NCI-H345 treated with DMSO at 0.1 percent for 48 hours (cell line): ENCODE results near the gene OR52M1.

Experiments
- DNase-seq: peaks from one replicate; lab custom pipeline; 2025; ENCODE audit not compliant: unreplicated experiment; lab: John Stamatoyannopoulos, UW

OR52M1 gene

DNA sequence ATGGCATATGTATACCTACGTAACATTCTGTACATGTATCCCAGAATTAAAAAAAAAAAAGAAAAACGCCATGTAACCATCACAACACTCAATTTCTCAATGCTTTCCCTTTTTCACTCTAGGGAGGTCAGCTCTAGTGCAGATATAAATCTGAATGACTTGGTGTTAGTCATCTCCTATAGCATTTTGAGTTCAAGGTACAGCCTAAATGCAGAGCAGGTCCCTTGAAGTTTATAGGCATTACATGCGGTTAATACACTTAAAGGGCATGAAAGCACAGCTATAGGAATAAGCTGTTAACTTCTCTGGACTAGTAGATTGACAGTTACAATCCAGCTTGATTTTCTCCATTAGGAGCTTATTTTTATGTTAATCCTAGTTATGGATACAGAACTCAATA, 20.4 kb downstream of the OR52M1 start:
- no peak for DNase-seq

DNA sequence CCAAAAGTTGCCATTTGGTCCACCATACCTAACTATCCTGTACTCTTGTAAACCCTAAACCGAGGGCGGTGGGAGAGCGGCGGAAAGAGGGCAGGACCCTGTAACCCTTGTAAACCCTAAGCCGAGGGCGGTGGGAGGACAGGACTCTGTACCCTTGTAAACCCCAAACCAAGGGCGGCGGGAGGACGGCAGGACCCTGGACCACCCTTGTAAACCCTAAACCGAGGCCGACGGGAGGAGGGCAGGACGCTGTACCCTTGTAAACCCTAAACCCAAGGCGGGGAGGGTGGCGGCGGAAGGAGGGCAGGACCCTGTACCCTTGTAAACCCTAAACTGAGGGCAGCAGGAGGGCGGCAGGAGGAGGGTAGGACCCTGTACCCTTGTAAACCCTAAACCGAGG, 24.1 kb downstream of the OR52M1 start:
- DNase-seq = no peak

DNA sequence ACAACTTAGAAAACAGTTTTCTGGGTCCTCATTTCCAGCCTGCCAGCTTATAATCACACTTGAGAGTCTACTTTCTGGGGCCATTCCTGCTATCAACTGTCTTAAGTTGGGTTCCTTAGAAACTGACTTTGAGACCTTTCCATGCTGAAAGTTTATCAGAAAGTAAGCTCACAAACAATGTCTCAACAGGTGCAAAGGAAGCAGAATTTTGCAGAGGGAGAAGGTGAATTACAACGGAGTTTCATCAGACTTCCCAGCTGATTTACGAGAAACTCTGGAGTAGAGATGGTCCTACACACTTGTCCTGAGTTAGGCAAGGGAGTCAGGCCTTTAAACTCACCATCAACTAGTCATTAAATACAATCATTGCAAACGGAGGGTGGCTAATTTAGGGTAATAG, 31.9 kb downstream of the OR52M1 start:
- DNase-seq = no peak

GRCh38 chr11:4577761-4578160, 32.8 kb downstream of the OR52M1 start:
- DNase-seq = peak; percentile 4

GRCh38 chr11:4578624-4579023, 33.6 kb downstream of the OR52M1 start:
- no peak for DNase-seq

DNA sequence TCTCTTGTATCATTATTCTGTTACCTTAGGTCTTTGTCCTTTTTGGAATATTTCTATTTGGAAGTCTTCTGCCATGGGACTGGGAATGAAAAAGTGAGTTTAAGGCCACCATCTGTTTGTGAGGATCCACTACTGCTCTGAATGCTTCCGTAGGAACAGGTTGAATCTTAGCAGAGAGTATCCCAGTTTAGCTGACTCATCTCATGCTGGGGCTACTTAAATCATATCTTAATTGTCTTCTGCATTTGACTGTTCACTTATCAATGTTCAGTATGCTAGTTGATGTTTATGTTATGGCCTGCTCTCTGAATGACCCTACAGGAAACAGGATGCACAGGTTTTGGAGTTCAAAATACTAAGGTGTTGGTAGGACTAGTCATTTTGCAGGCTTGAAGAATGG, 35.1 kb downstream of the OR52M1 start:
- DNase-seq = no peak

DNA sequence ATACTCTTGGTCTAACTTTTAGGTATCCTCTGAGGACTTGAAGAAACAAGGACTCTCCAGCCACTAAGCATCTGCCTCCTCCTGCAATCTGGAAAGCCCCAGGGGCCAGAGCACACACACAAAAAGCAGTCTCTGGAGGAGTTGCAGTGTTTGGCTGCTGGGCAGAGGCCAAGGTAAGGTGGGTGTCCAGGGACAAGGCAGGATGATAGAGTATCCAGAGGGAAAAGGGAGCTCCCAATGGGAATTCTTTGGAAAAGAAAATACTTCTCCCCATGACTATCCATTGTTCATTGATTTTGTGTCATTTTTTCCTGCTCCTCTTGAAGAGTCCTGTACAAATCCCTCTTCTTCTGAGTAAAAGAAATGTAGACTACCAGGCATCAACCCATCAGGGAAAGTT, 36.5 kb downstream of the OR52M1 start, which contains the start of gene OR52I2:
Gene OR52I2 (plus strand): TSS at position 301 of the 400 bp plus-strand sequence.
- no peak for DNase-seq

DNA sequence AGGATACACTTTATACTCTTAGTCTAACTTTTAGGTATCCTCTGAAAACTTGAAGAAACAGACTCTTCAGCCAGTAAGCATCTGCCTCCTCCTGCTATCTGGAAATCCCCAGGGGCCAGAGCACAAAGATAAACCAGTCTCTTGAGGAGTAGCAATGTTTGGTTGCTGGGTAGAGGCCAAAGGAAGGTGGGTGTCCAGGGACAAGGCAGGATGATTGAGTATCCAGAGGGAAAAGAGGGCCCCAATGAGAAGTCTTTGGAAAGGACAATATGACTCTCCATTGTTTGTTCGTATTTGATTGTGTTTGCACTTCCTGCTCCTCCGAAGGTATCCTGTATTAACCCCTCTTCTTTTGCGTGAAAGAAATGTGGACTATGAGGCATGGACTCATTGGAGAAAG, 44.0 kb downstream of the OR52M1 start:
- no peak for DNase-seq

GRCh38 chr11:4593739-4594138, 48.7 kb downstream of the OR52M1 start, which contains the start of gene OR52I1:
OR52I1 (plus strand) TSS chr11:4594039; CDS start chr11:4594039, 0 bp downstream.
- DNase-seq = no peak
